HG02981 (cell line): Measurements from ENCODE around the gene LGALS1.
"Not testable (repeated sequence)": the region's sequence is repeated elsewhere in the genome, so short reads cannot be mapped to it uniquely, and the experiment has no call there.

Source experiments
- ATAC-seq: cut with Tn5 transposase; IDR thresholded peaks from one replicate; pipeline ENCODE4 v1.9.1; 2021; ENCODE audit warnings: mild to moderate bottlenecking, moderate library complexity; ENCODE audit not compliant: unreplicated experiment

LGALS1 gene

GRCh38 chr22:37639070-37639760, 36.2 kb upstream of the LGALS1 start, which contains the start of gene SH3BP1:
Gene SH3BP1, plus strand, starts transcription at chr22:37639669. Its CDS starts 119 bp downstream, at chr22:37639788.
- no peak for ATAC-seq

GRCh38 chr22:37639771-37640590, 35.5 kb upstream of the LGALS1 start:
- ATAC-seq = no peak

- ATAC-seq = no peak
These were observed 34.6 kb upstream of the LGALS1 start for GRCh38 chr22:37640591-37641560.

- ATAC-seq = no peak
These were observed 33.9 kb upstream of the LGALS1 start for GRCh38 chr22:37641561-37641949.

DNA sequence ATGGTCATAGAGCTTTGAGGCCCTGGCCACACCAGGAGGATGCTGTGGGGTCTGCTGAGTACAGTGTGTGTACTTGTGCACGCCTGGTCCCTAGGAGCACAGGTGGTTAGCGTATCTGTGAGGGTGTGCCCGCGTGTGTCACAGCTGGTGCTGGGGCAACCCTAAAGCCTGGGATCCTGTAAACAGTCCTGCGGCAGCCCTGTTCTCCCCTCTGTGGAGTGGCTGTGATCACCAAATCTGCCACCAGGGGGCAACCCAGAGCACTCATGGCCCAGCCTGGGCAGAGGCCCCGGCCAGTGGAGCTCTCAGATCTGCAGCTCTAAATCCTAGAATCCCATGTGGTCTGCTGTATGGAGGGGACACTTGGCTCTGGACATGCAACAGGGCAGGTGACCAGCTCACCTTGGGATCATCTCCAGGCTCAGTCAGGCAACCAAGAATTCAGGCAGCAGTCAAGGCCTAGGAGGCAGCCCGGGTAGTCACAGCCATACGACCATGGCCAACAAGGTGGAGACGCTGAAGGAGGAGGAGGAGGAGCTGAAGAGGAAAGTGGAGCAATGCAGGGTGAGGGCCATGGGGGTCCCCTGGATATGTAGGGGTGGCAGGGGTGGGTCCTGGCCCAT, 32.1 kb upstream of the LGALS1 start:
- no peak for ATAC-seq

DNA sequence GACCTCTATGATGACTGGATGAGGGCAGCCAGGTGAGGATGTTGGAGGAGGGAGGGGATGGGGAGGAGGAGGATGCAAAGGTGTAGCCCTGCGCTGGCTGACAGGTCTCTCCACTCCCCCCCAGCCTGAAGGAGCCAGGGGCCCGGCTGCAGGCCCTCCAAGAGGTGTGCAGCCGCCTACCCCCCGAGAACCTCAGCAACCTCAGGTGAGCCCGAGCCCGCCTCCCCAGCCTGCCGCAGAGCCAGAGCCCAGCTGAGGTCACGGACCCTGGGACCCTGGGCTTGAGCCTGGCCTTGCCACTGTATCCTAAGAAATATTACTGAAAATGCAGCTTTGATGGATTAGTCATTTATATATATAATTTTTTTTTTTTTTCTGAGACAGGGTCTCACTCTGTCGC, 28.1 kb upstream of the LGALS1 start:
- ATAC-seq = no peak

DNA sequence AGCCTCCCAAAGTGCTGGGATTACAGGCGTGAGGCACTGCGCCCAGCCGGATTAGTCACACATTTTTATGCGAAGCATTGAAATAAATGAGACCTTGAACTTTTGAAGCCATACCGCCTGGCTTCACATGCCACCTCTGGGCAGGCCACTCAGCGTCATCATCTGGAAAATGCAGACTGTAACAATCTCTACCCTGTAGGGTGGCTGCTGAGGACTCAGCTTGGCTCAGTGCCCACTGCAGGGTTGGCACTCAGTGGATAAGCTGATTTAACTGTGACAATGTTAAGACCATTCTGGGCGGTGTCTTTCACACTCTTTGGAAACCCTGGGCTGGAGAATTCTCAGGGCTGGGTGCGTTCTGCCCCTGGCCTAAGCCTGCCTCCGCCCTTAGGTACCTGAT, 27.5 kb upstream of the LGALS1 start:
- ATAC-seq = no peak

GRCh38 chr22:37650463-37651136, 24.8 kb upstream of the LGALS1 start:
- no peak for ATAC-seq

- ATAC-seq = no peak
These were observed 20.7 kb upstream of the LGALS1 start for GRCh38 chr22:37654563-37655251.

- no peak for ATAC-seq
These were observed 20.2 kb upstream of the LGALS1 start for GRCh38 chr22:37655252-37655563.

GRCh38 chr22:37656583-37656982, 18.9 kb upstream of the LGALS1 start:
- ATAC-seq = not testable (repeated sequence)

- no peak for ATAC-seq
These were observed 17.8 kb upstream of the LGALS1 start for GRCh38 chr22:37657590-37658132.

DNA sequence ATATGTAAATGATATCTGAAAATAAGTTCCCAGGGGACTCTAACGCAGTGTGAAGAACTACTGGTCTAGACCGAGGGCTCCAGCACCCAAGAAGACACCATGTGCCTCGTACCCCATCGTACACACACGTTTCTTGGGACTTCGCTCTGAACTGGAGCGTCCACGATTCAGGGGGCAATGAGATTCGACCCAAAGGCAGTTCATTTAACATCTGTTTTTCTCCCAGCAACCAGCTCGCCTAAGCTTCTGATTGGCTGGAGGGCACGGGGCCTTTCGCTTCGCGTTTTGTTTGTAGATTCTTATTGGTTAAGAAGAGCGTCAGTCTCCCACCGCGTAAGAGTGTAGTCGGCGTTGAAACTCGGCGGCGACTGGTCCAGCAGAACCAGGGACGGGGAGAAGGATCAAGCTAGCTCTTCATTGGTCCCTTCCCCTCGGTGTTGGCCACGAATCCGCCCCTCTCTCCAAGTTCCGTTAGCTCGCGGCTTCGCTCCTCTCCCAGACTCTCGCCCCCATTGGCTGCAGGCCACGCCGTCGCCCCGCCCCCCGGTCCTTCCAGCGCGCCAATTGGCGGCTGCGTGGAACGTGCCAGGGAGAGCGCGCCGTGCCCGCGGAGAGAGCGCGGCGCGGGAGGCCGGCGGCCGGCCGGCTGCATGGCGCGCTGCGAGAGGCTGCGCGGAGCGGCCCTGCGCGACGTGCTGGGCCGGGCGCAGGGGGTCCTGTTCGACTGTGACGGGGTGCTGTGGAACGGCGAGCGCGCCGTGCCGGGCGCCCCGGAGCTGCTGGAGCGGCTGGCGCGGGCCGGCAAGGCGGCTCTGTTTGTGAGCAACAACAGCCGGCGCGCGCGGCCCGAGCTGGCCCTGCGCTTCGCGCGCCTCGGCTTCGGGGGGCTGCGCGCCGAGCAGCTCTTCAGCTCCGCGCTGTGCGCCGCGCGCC, 17.0 kb upstream of the LGALS1 start, which contains the start of gene PDXP:
TSS of gene PDXP (plus strand) at position 591 of the 933 bp plus-strand sequence. CDS start at position 651, 60 bp downstream.
- peak; percentile 82 for ATAC-seq

GRCh38 chr22:37659066-37659896, 16.2 kb upstream of the LGALS1 start:
- ATAC-seq = no peak

DNA sequence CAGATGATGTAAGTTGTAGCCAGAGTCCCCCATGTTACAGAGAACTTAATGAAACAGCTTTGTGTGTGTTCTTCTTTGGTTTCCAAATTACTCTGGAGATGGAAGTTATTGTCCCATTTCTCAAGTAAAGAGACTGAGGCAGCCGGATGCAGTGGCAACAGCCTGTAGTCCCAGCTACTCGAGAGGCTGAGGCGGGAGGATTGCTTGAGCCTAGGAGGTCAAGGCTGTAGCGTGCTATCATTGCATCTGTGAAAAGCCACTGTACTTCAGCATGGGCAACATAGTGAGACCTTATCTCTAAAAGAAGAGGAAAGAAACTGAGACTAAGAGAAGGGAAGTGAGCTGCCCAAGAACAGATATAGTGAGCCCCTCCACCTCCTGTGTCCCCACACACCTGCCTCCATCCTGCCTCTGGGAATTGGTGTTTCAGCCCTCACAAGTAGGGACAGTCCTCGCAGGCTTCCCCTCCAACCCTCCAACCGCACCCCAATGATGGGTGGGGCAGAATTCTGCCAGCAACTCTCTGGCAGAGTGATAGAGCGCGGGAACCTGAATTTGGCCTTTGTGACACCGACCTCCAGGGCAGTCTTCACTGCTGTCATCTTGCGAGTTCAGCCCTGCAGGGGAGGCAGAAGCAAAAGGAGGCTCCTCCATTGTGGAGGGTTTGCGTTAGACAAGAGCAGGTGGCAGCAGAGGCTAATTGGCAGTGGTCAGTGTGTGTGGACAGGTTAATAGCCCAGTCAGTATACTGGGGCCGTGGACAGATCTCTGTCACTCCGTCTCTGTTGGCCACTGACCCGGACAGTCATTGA, 15.3 kb upstream of the LGALS1 start:
- no peak for ATAC-seq

GRCh38 chr22:37660709-37661045, 14.8 kb upstream of the LGALS1 start:
- no peak for ATAC-seq
